NCI-H2227 (cell line): ENCODE measurements around the gene GRID1.
A peak's percentile ranks its signal among the peaks of the same experiment; 100 is the strongest.
"Not testable (repeated sequence)": the region's sequence is repeated elsewhere in the genome, so short reads cannot be mapped to it uniquely, and the experiment has no call there.

Source experiments
- DNase-seq: peaks from one replicate; lab custom pipeline; 2025; ENCODE audit not compliant: unreplicated experiment; lab: John Stamatoyannopoulos, UW

The GRID1 gene

DNA sequence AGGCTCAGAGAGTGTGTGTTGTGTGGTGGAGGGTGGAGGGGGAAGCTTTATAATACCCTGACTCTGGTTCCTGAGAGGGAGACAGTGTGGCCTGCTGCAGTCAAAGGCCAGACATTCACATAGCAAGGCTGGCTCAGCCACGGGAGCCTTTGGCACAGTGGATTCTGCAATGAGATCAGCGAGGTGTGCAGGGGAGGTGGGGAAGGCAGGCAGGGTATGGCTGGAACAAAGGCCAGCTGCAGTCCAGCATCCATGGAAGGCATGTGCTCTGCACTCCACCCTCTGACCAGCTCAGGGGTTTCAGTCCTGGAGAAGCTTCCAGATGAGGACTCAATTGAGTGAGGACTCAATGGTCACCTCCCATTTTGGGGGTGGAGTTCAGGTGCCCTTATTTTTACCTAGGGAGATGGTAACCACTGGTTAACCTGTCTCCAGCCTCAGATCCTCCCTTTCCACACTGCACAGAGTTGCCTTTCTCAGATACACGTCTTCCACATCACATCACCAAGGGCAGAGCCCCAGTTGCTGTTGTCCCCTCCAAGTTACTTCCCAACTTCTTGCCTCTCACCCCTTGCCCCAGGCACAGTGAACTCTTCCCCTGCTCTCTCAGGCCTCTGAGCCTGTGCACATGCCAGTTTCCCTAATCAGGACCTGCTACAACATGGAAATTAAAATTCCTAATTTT, 504.9 kb downstream of the GRID1 start:
- no peak for DNase-seq

DNA sequence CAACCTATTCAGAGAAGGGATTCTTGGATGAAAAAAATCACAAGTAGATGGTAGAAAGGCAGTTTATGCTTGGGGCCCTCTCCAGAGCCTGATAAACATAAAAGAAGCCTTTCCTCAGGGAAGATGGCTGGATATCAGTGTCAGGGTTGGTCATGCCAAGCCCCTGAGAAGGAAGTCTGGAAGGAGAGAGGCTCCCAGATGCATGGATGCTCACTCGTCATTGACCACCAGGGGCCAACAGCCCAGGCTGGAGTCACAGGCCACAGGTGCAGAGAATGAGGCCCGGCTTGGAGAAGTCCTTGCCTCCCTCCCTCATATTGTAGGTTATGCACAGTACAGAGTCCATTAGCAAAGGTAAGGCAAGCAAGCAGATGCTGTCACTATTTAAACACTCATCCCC, 506.7 kb downstream of the GRID1 start:
- no peak for DNase-seq

DNA sequence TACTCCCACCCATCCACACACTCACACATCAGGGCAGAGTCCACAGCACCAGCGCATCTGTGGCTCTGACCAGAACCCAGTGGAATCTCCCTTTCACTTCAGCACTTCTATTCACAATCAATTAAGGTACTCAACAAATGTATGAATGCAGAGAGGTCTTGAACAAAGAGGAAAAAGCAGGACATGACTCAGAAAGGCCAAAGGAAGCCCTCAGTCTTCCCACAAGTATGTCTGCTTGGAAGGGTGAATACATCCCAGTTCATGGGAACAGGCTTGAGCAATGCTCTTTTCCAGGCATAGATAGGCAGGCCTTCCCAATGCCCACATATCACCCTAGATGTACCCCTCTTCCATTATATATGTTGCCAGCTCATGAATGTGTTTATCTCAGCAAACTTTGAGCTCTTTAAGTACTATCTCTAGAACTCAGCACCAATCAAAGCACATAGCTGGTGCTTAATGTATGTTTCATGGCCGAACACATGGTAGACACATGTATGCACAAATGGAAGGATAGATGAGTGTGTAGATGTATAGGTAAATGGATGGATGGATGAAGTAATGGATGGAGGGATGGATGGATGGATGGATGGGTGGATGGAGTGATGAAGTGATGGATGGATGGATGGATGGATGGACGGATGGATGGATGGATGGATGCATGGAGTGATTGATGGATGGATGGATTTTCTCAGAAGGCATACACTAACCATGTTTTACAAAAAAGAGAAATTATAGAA, 507.6 kb downstream of the GRID1 start:
- no peak for DNase-seq

DNA sequence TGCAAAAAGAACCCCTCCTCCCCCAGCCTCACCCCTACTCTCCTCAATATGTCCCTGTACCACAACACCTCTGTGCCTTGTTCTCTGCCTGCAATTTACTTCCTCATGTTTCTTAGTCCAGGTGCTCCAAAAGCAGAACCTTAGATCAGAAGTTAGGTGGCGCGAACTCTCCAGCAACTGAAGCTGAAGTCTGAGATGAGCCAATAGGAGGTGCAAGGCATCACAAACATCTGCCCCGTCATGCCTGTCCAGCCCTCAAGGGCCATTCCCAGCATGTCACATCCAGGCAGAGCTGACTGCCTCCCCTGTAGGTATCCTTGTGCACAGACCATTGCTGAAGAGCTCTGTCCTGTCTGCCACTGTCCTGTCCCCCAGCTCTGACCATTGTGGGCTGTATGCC, 508.8 kb downstream of the GRID1 start:
- no peak for DNase-seq

DNA sequence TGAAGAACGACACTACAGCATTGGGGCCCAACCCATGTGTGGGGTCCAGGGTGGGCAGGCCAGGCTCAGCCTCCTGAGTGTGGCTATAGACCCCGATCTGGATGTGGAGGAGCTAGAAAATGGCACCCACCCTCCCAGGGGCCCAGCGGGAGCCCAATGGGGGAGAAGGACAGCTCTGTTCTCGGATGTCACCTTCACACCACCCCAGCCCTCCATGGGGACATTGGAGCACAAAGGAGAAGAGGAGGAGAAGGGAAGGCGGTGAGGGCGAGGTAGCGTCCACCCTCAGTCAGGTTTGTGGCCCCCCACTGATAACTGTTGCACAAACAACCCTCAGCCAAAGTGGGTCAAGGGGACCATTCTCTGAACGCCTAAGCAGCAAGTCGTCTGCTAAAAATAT, 509.3 kb downstream of the GRID1 start:
- no peak for DNase-seq

DNA sequence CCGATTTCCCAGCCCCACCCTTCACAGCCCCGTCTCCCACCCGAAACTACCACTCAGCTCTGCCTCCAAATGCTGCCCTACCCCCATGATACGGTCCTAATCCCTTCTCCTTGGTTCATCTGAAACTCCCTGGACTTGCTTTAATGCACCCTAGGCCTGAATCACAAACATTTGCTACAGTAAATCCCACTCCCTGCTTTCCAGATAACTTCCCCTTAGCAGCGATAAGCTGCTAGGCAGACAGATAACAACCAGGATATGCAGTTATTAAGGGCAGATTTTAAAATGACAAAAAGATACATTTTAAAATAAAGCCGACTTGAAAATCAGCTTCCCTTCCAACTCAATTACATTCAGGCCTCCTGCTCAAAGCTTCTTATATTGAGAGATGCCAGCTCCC, 514.7 kb downstream of the GRID1 start:
- DNase-seq = no peak

DNA sequence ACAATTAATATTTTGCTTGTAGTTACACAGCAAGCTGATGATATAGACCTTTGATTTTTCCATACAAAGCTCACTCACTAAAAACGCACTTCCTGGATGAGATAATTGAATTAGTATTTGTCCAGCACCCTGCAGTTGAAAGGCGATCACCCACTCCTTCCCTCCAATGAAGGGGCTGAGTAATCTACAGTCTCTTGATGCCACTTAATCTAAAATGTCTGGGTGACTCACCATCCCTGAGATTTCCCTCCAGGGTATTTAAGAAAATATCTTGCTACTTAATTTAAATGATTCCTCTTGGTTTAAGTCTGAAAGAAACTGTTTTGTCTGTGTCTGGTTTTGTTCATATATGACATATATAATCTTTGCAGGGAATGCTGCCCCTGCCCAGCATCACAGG, 515.3 kb downstream of the GRID1 start:
- DNase-seq = no peak

DNA sequence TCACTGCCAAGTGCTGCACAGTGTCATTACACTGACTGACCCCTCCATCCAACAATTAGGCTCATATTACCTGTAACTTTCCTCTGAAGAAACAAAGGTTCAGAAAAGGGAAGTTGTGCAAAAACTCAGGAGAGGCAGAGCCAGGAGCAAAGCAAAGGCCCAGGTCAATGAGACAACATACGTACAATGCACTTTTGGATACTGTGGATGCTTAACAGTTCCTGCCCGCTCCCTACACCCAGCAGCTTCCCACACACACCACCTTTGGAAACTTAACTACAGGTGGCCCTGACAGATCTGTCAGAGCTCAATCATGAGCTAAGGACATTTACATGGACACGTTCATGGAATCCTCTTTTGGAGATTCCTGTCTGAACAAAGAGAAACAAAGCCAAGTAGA, 515.9 kb downstream of the GRID1 start:
- no peak for DNase-seq

DNA sequence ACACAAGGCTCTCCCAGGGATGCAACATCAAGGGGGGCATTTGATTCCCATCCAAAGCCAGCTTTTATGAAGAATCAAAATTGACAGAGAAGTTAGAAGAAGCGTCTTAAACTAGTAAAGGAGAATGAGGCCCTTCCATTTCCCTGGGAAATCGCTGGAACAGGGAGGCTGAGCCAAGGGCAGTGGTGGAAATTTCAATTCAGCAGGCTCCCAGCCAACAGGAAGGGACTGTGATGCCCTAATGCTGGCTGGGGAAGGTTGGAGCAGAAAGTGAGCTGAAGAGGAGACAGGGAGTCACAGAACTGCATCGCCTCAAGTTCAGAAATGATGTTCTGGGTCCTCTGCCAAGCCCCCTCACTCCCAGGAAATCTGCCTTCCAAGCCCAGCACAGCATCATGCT, 517.3 kb downstream of the GRID1 start:
- DNase-seq = no peak

DNA sequence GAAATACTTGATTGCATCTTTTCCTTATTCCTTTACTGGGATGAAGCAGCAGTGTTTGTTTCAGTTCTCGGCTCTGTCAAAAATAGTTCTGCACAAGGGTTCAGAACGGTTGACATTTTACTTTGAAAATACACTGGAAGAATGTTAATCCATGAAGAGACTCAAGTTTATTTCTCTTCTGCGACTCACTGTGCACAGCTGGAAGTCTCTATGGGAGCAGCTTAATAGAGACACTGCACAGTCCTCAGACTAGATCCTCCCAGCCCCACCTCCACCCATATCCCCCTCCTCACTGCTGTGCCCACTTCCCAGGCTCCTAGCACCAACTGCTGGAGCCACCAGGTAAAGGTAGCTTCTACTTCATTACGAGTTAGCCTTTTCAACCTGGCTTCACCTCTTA, 517.8 kb downstream of the GRID1 start:
- DNase-seq = no peak

DNA sequence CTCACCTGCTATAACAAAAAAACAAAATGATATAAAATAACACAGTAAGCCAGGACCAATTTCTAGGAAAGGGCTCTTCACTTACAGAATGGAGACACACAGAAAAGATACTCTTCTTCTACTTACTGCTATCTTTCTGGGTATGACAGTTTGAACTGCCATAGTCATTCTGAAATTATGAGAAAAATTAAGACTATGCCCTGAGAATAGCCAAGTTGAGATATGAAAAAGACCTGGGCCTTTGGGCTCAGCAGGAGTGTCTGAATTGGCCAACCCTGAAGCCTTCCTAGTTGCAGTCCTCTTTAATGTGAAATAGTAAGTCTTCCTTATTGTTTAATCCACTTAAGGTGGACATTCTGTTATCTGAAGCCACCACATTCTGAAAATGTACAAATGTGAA, 519.5 kb downstream of the GRID1 start:
- no peak for DNase-seq

DNA sequence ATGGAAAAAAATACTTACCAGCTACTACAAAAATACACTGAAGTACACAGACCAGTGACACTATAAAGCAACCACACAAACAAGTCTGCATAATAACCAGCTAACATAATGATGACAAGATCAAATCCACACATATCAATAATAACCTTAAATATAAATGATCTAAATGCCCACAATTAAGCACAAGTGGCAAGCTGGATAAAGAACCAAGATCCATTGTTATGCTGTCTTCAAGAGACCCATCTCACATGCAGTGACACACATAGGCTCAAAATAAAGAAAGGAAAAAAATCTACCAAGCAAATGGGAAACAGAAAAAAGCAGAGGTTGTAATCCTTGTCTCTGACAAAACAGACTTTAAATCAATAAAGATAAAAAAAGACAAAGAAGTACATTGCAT, 527.9 kb downstream of the GRID1 start:
- not testable (repeated sequence) for DNase-seq

DNA sequence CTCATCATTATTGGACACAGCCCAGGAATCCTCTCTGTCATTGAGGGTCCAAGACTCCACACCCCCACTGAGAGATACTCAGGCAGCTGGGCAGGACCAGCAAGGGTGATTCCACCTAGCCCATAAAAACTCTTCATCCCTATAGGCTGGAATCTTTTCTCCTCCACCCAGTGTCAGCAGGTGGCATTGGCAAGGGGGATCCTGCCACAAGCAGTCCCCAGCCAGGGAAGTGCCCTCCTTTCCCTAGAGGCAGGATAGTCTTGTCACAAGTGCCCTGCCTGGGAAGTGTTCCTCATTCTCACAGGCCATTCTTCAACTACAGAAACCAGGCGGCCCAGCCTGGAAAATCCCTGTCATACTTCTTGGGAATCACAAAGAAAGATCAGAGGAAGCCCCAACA, 533.6 kb downstream of the GRID1 start:
- DNase-seq = no peak

DNA sequence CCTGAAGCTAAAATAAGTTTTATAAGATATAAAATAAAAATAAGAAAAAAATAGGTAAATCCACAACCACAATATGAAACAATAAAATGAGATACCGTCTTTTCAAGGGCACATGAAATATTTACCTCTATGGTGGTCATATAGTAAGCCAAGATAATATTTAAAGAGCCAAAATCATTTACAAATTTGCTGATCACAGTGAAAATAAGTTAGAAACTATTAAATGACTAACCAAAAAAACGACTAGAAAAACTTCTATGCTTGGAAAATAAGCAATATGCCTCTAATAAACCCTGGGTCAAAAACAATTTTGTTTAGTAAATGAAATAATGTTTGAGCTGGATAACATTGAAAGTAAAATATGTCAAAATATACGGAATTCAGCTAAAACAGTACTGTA, 535.2 kb downstream of the GRID1 start:
- no peak for DNase-seq

DNA sequence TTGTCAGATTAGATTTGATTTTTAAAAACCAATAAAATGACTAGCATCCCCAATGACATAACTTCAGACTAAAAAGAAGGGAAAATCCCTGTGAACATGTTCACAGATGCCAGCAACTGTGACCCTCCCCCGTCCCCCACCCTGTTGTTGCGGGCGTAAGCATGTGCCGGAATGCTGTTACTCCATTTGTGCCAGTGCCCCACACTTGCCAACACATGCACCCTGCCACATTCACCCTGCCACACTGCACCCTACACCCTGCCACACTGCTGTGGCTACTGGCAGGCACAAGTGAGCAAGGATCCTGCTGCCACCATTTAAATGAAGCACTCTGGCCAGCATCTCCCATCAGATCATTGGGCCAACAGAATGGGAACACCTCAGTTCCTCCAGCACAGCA, 540.2 kb downstream of the GRID1 start:
- DNase-seq = no peak

DNA sequence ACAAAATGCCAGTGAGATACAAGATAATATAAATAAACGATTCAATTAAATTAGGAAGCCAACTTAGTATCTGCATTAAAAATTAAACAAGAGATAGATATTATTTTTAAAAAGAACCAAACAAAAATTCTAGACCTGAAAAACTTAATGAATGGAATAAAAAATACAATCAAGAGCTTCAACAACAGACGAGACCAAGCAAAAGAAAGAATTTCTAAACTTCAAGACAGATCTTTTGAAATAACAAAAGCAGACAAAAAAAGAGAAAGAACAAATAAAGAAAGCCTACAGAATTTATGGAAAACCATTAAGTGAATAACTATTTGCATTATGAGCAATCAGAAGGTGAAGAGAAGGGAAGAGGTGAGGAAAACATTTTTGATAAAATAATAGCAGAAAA, 555.2 kb downstream of the GRID1 start:
- DNase-seq = no peak

DNA sequence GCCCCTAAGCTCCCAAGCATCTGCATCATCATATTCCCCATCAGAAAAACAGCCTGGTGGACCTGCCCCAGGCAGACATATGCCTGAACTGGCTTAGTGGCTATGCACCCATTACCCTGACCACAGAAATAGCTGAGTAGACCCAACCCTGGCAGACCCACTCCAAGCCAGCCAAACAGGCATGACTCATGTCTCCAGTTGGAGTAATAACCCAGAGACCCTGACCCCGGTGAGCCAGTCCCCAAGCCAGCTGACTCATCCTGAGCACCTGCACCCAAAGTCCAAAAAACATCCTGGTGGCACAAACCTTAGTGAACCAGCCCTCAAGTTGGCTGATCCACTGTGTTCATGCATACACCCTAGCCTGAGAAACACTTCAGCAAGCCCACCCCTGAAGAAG, 555.9 kb downstream of the GRID1 start:
- DNase-seq = no peak

DNA sequence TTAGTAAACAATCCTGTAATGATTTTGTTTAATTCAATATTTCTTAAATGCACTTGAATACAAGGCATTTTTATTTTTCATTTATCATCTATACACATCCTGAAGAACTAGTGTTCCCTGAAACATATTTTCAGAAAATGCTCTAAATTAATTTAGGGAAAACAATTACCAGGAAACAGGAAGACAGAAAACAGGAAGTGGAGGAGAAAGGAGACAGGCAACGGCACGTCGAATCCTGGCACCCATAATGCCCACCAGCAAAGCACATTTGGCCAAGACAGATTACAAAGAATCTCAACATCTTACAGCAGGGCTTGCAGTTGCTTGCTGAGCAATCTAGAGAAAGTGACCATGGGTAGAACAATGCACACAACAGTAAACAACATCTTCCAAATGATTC, 571.1 kb downstream of the GRID1 start:
- no peak for DNase-seq

DNA sequence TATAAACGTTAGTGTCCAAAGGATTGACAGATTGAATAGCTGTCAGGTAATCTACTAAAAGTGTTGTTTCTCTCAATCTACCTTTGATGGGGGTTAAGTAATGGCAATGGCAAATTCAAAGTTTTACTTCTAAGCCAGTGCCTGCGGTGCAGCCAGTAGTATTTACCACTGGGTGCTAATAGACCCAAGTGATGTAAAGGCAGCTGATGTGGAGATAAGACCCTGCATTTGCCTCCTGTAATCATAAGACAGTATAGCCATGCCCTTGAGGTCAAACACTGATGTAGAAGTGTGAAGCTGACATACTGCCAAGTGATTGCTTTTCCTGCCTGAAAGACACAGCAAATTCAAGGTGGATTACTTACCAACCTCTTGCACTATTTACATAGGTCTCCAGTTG, 572.0 kb downstream of the GRID1 start:
- DNase-seq = no peak

DNA sequence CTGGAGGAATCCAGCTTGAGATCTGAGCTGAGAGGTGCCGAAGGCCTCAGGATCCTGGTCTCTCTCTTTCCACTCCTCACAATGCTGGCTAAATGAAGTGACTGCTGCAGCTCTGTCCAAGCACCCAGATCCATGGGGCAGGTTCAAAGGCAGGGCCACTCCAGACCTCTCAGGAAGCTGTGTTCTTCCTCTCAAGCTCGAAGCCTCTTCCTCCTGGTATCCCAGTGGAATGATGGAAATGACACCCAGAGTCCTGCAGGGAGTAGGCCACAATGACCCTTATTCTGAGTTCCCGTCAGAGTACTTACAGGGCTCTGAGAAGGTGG, 574.1 kb downstream of the GRID1 start:
- no peak for DNase-seq

DNA sequence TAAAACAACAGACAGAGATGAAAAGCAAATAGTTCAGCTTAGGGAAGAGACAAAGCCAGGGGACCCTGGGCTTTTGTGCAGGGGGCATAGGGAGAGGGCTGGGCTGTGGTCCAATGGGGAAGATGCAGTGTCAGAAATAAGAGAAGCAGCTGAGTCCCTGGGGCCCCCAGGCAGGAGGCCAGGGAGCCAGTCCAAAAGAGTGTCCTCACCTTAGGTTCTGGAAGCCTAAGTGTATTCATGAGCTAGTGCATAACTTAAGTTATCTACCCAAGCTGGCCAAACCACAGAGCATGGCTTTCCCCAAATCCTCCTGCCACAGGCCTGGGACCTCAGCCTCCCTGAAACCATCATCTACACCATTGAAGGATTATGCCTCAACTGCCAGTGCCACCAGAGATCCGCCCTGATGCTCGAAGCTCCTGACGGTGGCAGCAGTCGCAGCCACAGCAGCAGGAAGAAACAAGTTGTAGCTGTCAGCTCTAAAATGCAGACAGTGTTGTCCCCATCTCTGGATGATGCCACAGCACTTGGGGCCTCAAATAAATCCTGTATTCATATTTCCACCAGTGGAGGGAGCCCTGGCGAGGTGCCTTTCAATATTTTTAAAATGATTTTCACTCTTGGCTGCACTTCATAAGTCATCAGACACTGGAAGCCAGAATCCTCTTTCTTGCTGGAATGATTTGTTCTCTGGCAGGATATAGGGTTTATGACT, 574.6 kb downstream of the GRID1 start:
- DNase-seq = peak; percentile 3

DNA sequence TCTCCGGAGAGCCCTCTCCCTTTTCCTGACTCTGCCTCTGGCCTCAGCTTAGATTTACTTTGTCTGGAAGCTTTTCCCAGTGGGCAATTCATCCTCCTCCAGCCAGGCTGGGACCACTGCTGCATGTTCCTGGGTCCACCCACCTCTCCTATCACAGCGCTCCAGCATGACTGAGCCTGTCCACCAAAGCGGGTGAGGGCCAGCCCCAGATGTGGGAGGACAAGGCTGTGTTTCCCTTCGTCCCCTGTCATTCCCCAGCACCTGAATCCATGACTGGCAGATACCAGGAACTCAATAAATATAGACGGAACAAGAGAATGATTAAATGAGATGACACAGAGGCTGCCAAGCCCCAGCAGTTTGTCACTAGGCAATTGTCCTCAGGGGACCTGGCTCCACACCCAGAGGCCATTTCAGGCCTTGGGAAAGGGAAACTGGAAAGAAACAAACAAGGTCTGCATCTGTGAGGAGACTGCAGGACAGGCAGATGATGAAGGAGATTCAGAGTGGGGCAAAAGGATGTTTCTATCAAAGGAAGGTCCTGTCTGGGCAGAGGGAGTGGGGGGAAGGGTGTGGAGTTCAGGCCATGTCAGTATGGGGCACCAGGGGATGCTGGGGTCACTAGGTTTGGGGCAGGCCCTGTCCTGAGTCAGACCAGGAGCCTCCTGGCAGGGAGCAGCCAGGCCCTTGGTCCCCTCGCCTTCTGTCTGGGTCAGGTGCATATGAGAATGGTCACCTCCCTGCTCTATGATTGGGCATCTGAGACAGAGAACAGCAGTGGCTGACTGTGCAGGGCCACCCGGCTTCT, 576.4 kb downstream of the GRID1 start:
- no peak for DNase-seq
